Measurements from ENCODE around the gene LRGUK. TPM values are rescaled to one million over a fixed set of nuclear protein-coding genes. Genes with fewer than 3 reads are reported as not detected.

Gene LRGUK
- total RNA-seq, 1 experiment from 2014 or later, result 0.19 TPM

GRCh38 chr7:134188311-134188710 lies 61.2 kb downstream of the LRGUK start:
- ChIA-PET POLR2A (interaction anchor here (0.8 to 1.1 kb wide), 2 partner anchors 10 to 62 kb away, joined by 3 read pairs; no protein-coding TSS in a partner anchor), CTCF (interaction anchor here (0.5 kb wide), 1 partner anchor 1542 kb away, joined by 3 read pairs; no protein-coding TSS in a partner anchor)
- Mint-ChIP-seq H3K4me1 (ENCODE audit: insufficient read depth, unreplicated experiment) (peaks cover 6% of the 10 kb centered on the region), H3K27me3 (ENCODE audit: insufficient read depth, unreplicated experiment) (no peaks in the 10 kb centered on the region), H3K9me3 (ENCODE audit: unreplicated experiment) (no peaks in the 10 kb centered on the region), H3K4me3 (ENCODE audit: unreplicated experiment) (no peak overlapping the region), H3K36me3 (ENCODE audit: insufficient read depth, unreplicated experiment) (peaks cover 6% of the 10 kb centered on the region), H3K27ac (ENCODE audit: low read depth, unreplicated experiment) (no peak overlapping the region)
- intact Hi-C loops (cut with micrococcal nuclease), result no loop called here
- peak; percentile 13 for DNase-seq (ENCODE audit: unreplicated experiment)
- no TSS peak for BruUV-seq (replicated peaks)
- TF ChIP-seq CTCF (IDR thresholded peaks at IDR 0.05; ENCODE audit: unreplicated experiment), result no peak

DNA sequence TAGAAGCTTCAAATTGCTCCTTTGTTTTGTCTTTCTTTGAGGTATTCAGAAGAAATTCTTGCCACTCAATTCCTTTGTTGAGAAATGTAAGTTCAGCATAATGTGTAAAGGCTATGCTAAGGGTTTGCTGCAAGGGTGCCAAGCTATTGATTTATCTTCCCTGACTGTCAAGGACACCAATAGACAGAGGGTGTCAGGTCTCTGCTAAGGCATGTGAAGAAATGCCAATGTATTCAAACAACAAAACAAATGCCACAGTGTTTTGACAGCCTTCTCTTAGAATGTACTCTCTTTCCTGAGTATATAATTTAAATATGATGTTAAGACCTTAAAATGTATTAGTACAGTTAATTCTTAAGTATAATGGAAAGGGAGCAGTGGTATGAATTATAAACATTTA lies 62.4 kb downstream of the LRGUK start:
- Mint-ChIP-seq H3K27ac (ENCODE audit: low read depth, unreplicated experiment) (no peak overlapping the region), H3K9me3 (ENCODE audit: unreplicated experiment) (no peaks in the 10 kb centered on the region), H3K4me3 (ENCODE audit: unreplicated experiment) (no peak overlapping the region), H3K27me3 (ENCODE audit: insufficient read depth, unreplicated experiment) (no peaks in the 10 kb centered on the region), H3K36me3 (ENCODE audit: insufficient read depth, unreplicated experiment) (peaks cover 6% of the 10 kb centered on the region), H3K4me1 (ENCODE audit: insufficient read depth, unreplicated experiment) (peaks cover 6% of the 10 kb centered on the region)
- intact Hi-C loops (cut with micrococcal nuclease), result no loop called here
- no peak for DNase-seq (ENCODE audit: unreplicated experiment)
- POLR2A ChIA-PET, result interaction anchor here (1.2 kb wide), 1 partner anchor 15 kb away, joined by 3 read pairs; no protein-coding TSS in a partner anchor
- CTCF ChIA-PET, result no interaction called here
- no TSS peak for BruUV-seq (replicated peaks)
- no peak for TF ChIP-seq CTCF (IDR thresholded peaks at IDR 0.05; ENCODE audit: unreplicated experiment)

- peaks cover 6% of the 10 kb centered on the region for H3K36me3 Mint-ChIP-seq (ENCODE audit: insufficient read depth, unreplicated experiment)
- no peaks in the 10 kb centered on the region for H3K9me3 Mint-ChIP-seq (ENCODE audit: unreplicated experiment)
- no peak overlapping the region for H3K4me3 Mint-ChIP-seq (ENCODE audit: unreplicated experiment)
- H3K27ac Mint-ChIP-seq (ENCODE audit: low read depth, unreplicated experiment), result no peak overlapping the region
- BruUV-seq (replicated peaks), result no TSS peak
- intact Hi-C loops (cut with micrococcal nuclease), result no loop called here
- DNase-seq (ENCODE audit: unreplicated experiment), result no peak
- no peak for TF ChIP-seq CTCF (IDR thresholded peaks at IDR 0.05; ENCODE audit: unreplicated experiment)
- no peaks in the 10 kb centered on the region for H3K27me3 Mint-ChIP-seq (ENCODE audit: insufficient read depth, unreplicated experiment)
- CTCF ChIA-PET, result no interaction called here
- H3K4me1 Mint-ChIP-seq (ENCODE audit: insufficient read depth, unreplicated experiment), result peaks cover 6% of the 10 kb centered on the region
- POLR2A ChIA-PET, result no interaction called here
Observed at GRCh38 chr7:134191876-134192275, 64.7 kb downstream of the LRGUK start.

- H3K36me3 Mint-ChIP-seq (ENCODE audit: insufficient read depth, unreplicated experiment), result peaks cover 1% of the 10 kb centered on the region
- H3K27me3 Mint-ChIP-seq (ENCODE audit: insufficient read depth, unreplicated experiment), result no peaks in the 10 kb centered on the region
Observed at GRCh38 chr7:134193240-134193639, 66.1 kb downstream of the LRGUK start.

More at GRCh38 chr7:134193240-134193639, 66.1 kb downstream of the LRGUK start:
- Mint-ChIP-seq H3K9me3 (ENCODE audit: unreplicated experiment) (no peaks in the 10 kb centered on the region), H3K4me1 (ENCODE audit: insufficient read depth, unreplicated experiment) (peaks cover 1% of the 10 kb centered on the region), H3K27ac (ENCODE audit: low read depth, unreplicated experiment) (no peak overlapping the region), H3K4me3 (ENCODE audit: unreplicated experiment) (no peak overlapping the region)
- no TSS peak for BruUV-seq (replicated peaks)
- ChIA-PET POLR2A (no interaction called here), CTCF (no interaction called here)
- intact Hi-C loops (cut with micrococcal nuclease), result no loop called here
- DNase-seq (ENCODE audit: unreplicated experiment), result no peak
- no peak for TF ChIP-seq CTCF (IDR thresholded peaks at IDR 0.05; ENCODE audit: unreplicated experiment)
